ENCODE measurements around the gene ADAMTS17. TPM values are rescaled to one million over a fixed set of nuclear protein-coding genes. Genes with fewer than 3 reads are reported as not detected.

Gene ADAMTS17
- total RNA-seq, 1 donor, result 0.81 TPM

GRCh38 chr15:100056411-100057072 is 285.2 kb downstream of the ADAMTS17 start:
- TF ChIP-seq CTCF (IDR thresholded peaks at IDR 0.05; ENCODE audit: insufficient read depth, low read length), result no peak
- no peak for DNase-seq (ENCODE audit: low read depth)
- H3K4me3 ChIP-seq (ENCODE audit: low read depth, low read length), result no peak overlapping the region

GRCh38 chr15:100055821-100056220 is 286.0 kb downstream of the ADAMTS17 start:
- no peak for TF ChIP-seq CTCF (IDR thresholded peaks at IDR 0.05; ENCODE audit: insufficient read depth, low read length)
- no peak overlapping the region for H3K4me3 ChIP-seq (ENCODE audit: low read depth, low read length)
- no peak for DNase-seq (ENCODE audit: low read depth)

GRCh38 chr15:100054539-100054938 is 287.2 kb downstream of the ADAMTS17 start:
- no peak overlapping the region for H3K4me3 ChIP-seq (ENCODE audit: low read depth, low read length)
- TF ChIP-seq CTCF (IDR thresholded peaks at IDR 0.05; ENCODE audit: insufficient read depth, low read length), result no peak
- no peak for DNase-seq (ENCODE audit: low read depth)

- DNase-seq (ENCODE audit: low read depth), result no peak
- H3K4me3 ChIP-seq (ENCODE audit: low read depth, low read length), result no peak overlapping the region
- no peak for TF ChIP-seq CTCF (IDR thresholded peaks at IDR 0.05; ENCODE audit: insufficient read depth, low read length)
Observed at GRCh38 chr15:100053474-100054121, 288.2 kb downstream of the ADAMTS17 start.

GRCh38 chr15:100052716-100053473 is 288.9 kb downstream of the ADAMTS17 start:
- no peak for DNase-seq (ENCODE audit: low read depth)
- H3K4me3 ChIP-seq (ENCODE audit: low read depth, low read length), result no peak overlapping the region
- no peak for TF ChIP-seq CTCF (IDR thresholded peaks at IDR 0.05; ENCODE audit: insufficient read depth, low read length)

GRCh38 chr15:100050877-100051786 is 290.6 kb downstream of the ADAMTS17 start:
- TF ChIP-seq CTCF (IDR thresholded peaks at IDR 0.05; ENCODE audit: insufficient read depth, low read length), result no peak
- H3K4me3 ChIP-seq (ENCODE audit: low read depth, low read length), result no peak overlapping the region
- DNase-seq (ENCODE audit: low read depth), result no peak
